Ishikawa (cell line): ENCODE measurements around the gene RD3L.

Experiments used
- CEBPB ChIP-seq: IDR thresholded peaks from 2 replicates; pipeline ENCODE4 v1.6.1; 2012
- EGR1 ChIP-seq: IDR thresholded peaks from 2 replicates; pipeline ENCODE4 v1.6.1; 2012
- EP300 ChIP-seq: IDR thresholded peaks from 2 replicates; pipeline ENCODE4 v1.6.1; 2012; ENCODE audit warnings: borderline replicate concordance
- FOXM1 ChIP-seq: IDR thresholded peaks from 2 replicates; pipeline ENCODE4 v1.6.1; 2012; ENCODE audit warnings: low read depth, borderline replicate concordance
- MAX ChIP-seq: IDR thresholded peaks from 2 replicates; pipeline ENCODE4 v1.6.1; 2012
- NFIC ChIP-seq: IDR thresholded peaks from 2 replicates; pipeline ENCODE4 v1.6.1; 2012
- RAD21 ChIP-seq: IDR thresholded peaks from 2 replicates; pipeline ENCODE4 v1.6.1; 2012; ENCODE audit warnings: low read depth
- TAF1 ChIP-seq: IDR thresholded peaks from 2 replicates; pipeline ENCODE4 v1.6.1; 2012; ENCODE audit warnings: low read depth, mild to moderate bottlenecking
- TCF12 ChIP-seq: IDR thresholded peaks from 2 replicates; pipeline ENCODE4 v1.6.1; 2012; ENCODE audit warnings: low read depth
- TEAD4 ChIP-seq: IDR thresholded peaks from 2 replicates; pipeline ENCODE4 v1.6.1; 2012
- USF1 ChIP-seq: IDR thresholded peaks from 2 replicates; pipeline ENCODE4 v1.6.1; 2012
- ZBTB7A ChIP-seq: IDR thresholded peaks from 2 replicates; pipeline ENCODE4 v1.6.1; 2012; ENCODE audit warnings: low read depth
- TF ChIP-seq, protein P1 (sequence below): IDR thresholded peaks from 2 replicates; pipeline ENCODE4 v1.6.1; 2012; ENCODE audit warnings: low read depth, mild to moderate bottlenecking

DNA sequence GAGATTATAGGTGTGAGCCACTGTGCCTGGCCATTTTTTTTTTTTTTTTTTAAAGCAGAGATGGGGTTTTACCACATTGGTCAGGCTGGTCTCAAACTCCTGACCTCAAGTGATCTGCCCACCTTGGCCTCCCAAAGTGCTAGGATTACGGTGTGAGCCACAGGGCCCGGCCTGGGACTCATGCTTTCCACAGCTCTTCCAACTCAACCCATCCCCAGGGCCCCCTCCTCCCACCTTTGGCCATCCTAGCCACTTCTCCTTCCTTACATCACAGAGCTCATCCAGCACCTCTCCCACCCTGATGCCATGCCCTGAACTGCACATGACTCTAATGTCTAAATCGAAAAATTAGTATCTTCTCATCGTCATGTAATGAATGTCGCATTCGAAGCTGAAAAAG lies 26.7 kb downstream of the RD3L start:
- TF ChIP-seq TAF1 (no peak), FOXM1 (no peak), EP300 (no peak), RAD21 (no peak), MAX (no peak), CEBPB (no peak), NFIC (no peak), TEAD4 (no peak), USF1 (no peak), TCF12 (no peak), EGR1 (no peak), ZBTB7A (no peak)
- TF ChIP-seq, protein P1, sequence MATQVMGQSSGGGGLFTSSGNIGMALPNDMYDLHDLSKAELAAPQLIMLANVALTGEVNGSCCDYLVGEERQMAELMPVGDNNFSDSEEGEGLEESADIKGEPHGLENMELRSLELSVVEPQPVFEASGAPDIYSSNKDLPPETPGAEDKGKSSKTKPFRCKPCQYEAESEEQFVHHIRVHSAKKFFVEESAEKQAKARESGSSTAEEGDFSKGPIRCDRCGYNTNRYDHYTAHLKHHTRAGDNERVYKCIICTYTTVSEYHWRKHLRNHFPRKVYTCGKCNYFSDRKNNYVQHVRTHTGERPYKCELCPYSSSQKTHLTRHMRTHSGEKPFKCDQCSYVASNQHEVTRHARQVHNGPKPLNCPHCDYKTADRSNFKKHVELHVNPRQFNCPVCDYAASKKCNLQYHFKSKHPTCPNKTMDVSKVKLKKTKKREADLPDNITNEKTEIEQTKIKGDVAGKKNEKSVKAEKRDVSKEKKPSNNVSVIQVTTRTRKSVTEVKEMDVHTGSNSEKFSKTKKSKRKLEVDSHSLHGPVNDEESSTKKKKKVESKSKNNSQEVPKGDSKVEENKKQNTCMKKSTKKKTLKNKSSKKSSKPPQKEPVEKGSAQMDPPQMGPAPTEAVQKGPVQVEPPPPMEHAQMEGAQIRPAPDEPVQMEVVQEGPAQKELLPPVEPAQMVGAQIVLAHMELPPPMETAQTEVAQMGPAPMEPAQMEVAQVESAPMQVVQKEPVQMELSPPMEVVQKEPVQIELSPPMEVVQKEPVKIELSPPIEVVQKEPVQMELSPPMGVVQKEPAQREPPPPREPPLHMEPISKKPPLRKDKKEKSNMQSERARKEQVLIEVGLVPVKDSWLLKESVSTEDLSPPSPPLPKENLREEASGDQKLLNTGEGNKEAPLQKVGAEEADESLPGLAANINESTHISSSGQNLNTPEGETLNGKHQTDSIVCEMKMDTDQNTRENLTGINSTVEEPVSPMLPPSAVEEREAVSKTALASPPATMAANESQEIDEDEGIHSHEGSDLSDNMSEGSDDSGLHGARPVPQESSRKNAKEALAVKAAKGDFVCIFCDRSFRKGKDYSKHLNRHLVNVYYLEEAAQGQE = no peak
